HepG2 (cell line): ENCODE data around the gene ZNF652. TPM values are rescaled to one million over a fixed set of nuclear protein-coding genes. Genes with fewer than 3 reads are reported as not detected.

Source experiments
- ETV6 ChIP-seq: sonication (generic); formaldehyde crosslinking; conservative IDR thresholded peaks from 2 replicates; pipeline ENCODE4 v1.4.0; 2020; ENCODE audit warnings: missing genetic modification reagents
- HINFP ChIP-seq: sonication (generic); formaldehyde crosslinking; IDR thresholded peaks from 2 replicates; pipeline ENCODE4 v1.4.0; 2020; ENCODE audit warnings: low read depth, mild to moderate bottlenecking, missing genetic modification reagents
- NR3C1 ChIP-seq: sonication (generic); formaldehyde crosslinking; IDR thresholded peaks from 2 replicates; pipeline ENCODE4 v1.4.0; 2020; ENCODE audit warnings: missing genetic modification reagents
- PRPF4 ChIP-seq: fragments of 200-400 bp; formaldehyde crosslinking; IDR thresholded peaks from 2 replicates; pipeline ENCODE4 v1.6.1; 2016; ENCODE audit warnings: low read length, low read depth; ENCODE audit not compliant: poor library complexity, severe bottlenecking
- TEAD3 ChIP-seq: optimal IDR thresholded peaks from 2 replicates; pipeline ENCODE3; 2016; ENCODE audit warnings: borderline replicate concordance
- TFAP4 ChIP-seq: sonication (generic); IDR thresholded peaks from 2 replicates; pipeline ENCODE4 v1.6.1; 2016; ENCODE audit warnings: low read depth, borderline replicate concordance
- THAP11 ChIP-seq: IDR thresholded peaks from 2 replicates; pipeline ENCODE4 v1.6.1; 2016; ENCODE audit warnings: missing biosample characterization, missing genetic modification reagents
- YEATS2 ChIP-seq: sonication (generic); formaldehyde crosslinking; IDR thresholded peaks from 2 replicates; pipeline ENCODE4 v1.4.0; 2020; ENCODE audit warnings: missing genetic modification reagents, borderline replicate concordance
- ZNF142 ChIP-seq: sonication (generic); formaldehyde crosslinking; IDR thresholded peaks from 2 replicates; pipeline ENCODE4 v1.4.0; 2020; ENCODE audit warnings: missing genetic modification reagents
- ZNF24 ChIP-seq: fragments of 450-650 bp; IDR thresholded peaks from 2 replicates; pipeline ENCODE4 v1.6.1; 2017; ENCODE audit warnings: antibody characterized with exemption, mild to moderate bottlenecking
- ZNF33A ChIP-seq: sonication (generic); formaldehyde crosslinking; IDR thresholded peaks from 2 replicates; pipeline ENCODE4 v1.5.1; 2020; ENCODE audit warnings: missing genetic modification reagents, mild to moderate bottlenecking, moderate library complexity, borderline replicate concordance
- ZNF879 ChIP-seq: sonication (generic); formaldehyde crosslinking; IDR thresholded peaks from 2 replicates; pipeline ENCODE4 v1.8.1; 2023; ENCODE audit warnings: missing genetic modification reagents
- polyA plus RNA-seq, 8 experiments: library from polyadenylated mRNA; depleted of rRNA in 3 of 8; stranded (reverse) in 7 of 8; unstranded in 1 of 8; fragments of >200 nt; fragmentation: Illumina TruSeq in 4 of 8; extraction: Trizol in 4 of 8; gene quantifications; 2 replicates each; pipeline versions ENCODE4 v1.2.1 to v1.2.3, GENCODE V29; 2011 to 2016; ENCODE audit warnings: low read depth in 4 of 8, missing spikeins in 1 of 8, mixed read lengths in 1 of 8; ENCODE audit not compliant: insufficient read depth in 1 of 8
- total RNA-seq, 5 experiments: library from RNA; depleted of rRNA; stranded (reverse); fragments of >200 nt; fragmentation: Illumina TruSeq; extraction: Trizol; gene quantifications; 2 replicates each; pipeline ENCODE4 v1.2.3, GENCODE V29; 2016; ENCODE audit warnings: low read depth in 1 of 5
- TF ChIP-seq, protein P1 (sequence below): sonication (generic); formaldehyde crosslinking; IDR thresholded peaks from 2 replicates; pipeline ENCODE4 v1.8.0; 2022; ENCODE audit warnings: low read depth, missing genetic modification reagents
- TF ChIP-seq, protein P2 (sequence below): sonication (generic); formaldehyde crosslinking; IDR thresholded peaks from 2 replicates; pipeline ENCODE4 v1.5.0; 2020; ENCODE audit warnings: mild to moderate bottlenecking, missing genetic modification reagents, borderline replicate concordance

The ZNF652 gene
- total and polyA plus RNA-seq, 2 of the 13 experiments (the other 11 are each of a cell fraction or from before 2014, with no cell fraction given), result 16.2 to 30.2 TPM

GRCh38 chr17:49407981-49408501 lies 46.0 kb upstream of the ZNF652 start (continued):
- TF ChIP-seq ZNF142 (no peak), TEAD3 (CRISPR knock-in tag) (peak; percentile 63), NR3C1 (no peak), TFAP4 (peak; percentile 99), ZNF33A (CRISPR knock-in tag) (0 out of 2 replicates have a peak, but pooled peaks have one; percentile 27), ETV6 (0 out of 2 replicates have a peak, but pooled peaks have one; percentile 37), ZNF879 (no peak), ZNF24 (no peak), THAP11 (CRISPR knock-in tag) (peak; percentile 84), PRPF4 (no peak), HINFP (no peak), YEATS2 (CRISPR knock-in tag) (peak; percentile 61; the same call in 1 of the 2 replicates)
- TF ChIP-seq, protein P1, sequence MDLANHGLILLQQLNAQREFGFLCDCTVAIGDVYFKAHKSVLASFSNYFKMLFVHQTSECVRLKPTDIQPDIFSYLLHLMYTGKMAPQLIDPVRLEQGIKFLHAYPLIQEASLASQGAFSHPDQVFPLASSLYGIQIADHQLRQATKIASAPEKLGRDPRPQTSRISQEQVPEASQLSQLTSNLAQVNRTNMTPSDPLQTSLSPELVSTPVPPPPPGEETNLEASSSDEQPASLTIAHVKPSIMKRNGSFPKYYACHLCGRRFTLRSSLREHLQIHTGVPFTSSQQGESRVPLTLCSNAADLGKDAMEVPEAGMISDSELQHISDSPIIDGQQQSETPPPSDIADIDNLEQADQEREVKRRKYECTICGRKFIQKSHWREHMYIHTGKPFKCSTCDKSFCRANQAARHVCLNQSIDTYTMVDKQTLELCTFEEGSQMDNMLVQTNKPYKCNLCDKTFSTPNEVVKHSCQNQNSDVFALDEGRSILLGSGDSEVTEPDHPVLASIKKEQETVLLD (CRISPR knock-in tag), result no peak
- TF ChIP-seq, protein P2, sequence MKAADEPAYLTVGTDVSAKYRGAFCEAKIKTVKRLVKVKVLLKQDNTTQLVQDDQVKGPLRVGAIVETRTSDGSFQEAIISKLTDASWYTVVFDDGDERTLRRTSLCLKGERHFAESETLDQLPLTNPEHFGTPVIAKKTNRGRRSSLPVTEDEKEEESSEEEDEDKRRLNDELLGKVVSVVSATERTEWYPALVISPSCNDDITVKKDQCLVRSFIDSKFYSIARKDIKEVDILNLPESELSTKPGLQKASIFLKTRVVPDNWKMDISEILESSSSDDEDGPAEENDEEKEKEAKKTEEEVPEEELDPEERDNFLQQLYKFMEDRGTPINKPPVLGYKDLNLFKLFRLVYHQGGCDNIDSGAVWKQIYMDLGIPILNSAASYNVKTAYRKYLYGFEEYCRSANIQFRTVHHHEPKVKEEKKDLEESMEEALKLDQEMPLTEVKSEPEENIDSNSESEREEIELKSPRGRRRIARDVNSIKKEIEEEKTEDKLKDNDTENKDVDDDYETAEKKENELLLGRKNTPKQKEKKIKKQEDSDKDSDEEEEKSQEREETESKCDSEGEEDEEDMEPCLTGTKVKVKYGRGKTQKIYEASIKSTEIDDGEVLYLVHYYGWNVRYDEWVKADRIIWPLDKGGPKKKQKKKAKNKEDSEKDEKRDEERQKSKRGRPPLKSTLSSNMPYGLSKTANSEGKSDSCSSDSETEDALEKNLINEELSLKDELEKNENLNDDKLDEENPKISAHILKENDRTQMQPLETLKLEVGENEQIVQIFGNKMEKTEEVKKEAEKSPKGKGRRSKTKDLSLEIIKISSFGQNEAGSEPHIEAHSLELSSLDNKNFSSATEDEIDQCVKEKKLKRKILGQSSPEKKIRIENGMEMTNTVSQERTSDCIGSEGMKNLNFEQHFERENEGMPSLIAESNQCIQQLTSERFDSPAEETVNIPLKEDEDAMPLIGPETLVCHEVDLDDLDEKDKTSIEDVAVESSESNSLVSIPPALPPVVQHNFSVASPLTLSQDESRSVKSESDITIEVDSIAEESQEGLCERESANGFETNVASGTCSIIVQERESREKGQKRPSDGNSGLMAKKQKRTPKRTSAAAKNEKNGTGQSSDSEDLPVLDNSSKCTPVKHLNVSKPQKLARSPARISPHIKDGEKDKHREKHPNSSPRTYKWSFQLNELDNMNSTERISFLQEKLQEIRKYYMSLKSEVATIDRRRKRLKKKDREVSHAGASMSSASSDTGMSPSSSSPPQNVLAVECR (CRISPR knock-in tag), result peak; percentile 83
